ENCODE measurements around the gene CARD9.

Gene CARD9

GRCh38 chr9:136347472-136348256 lies 25.8 kb downstream of the CARD9 start:
- no peak for DNase-seq (ENCODE audit: low read depth)

- DNase-seq (ENCODE audit: low read depth), result no peak
Observed at GRCh38 chr9:136346927-136347465, 26.5 kb downstream of the CARD9 start.

- no peak for DNase-seq (ENCODE audit: low read depth)
Observed at GRCh38 chr9:136346157-136346481, 27.4 kb downstream of the CARD9 start.

GRCh38 chr9:136345281-136346156 lies 27.9 kb downstream of the CARD9 start:
- DNase-seq (ENCODE audit: low read depth), result no peak

- no peak for DNase-seq (ENCODE audit: low read depth)
Observed at GRCh38 chr9:136344544-136345280, 28.8 kb downstream of the CARD9 start.

GRCh38 chr9:136343884-136344269 lies 29.6 kb downstream of the CARD9 start:
- no peak for DNase-seq (ENCODE audit: low read depth)

GRCh38 chr9:136343121-136343883 lies 30.2 kb downstream of the CARD9 start:
- DNase-seq (ENCODE audit: low read depth), result no peak

- DNase-seq (ENCODE audit: low read depth), result peak; percentile 46
Observed at GRCh38 chr9:136342181-136343120, 31.0 kb downstream of the CARD9 start.

GRCh38 chr9:136341769-136342168 lies 31.7 kb downstream of the CARD9 start:
- DNase-seq (ENCODE audit: low read depth), result no peak

GRCh38 chr9:136341042-136341655 lies 32.3 kb downstream of the CARD9 start:
- no peak for DNase-seq (ENCODE audit: low read depth)

GRCh38 chr9:136340356-136341041 lies 33.0 kb downstream of the CARD9 start:
- DNase-seq (ENCODE audit: low read depth), result no peak

GRCh38 chr9:136339958-136340310 lies 33.5 kb downstream of the CARD9 start:
- DNase-seq (ENCODE audit: low read depth), result no peak

GRCh38 chr9:136339173-136339957 lies 34.1 kb downstream of the CARD9 start:
- DNase-seq (ENCODE audit: low read depth), result no peak

GRCh38 chr9:136338511-136338910 lies 35.0 kb downstream of the CARD9 start:
- DNase-seq (ENCODE audit: low read depth), result no peak

GRCh38 chr9:136337416-136338395 lies 35.8 kb downstream of the CARD9 start:
- no peak for DNase-seq (ENCODE audit: low read depth)

- DNase-seq (ENCODE audit: low read depth), result no peak
Observed at GRCh38 chr9:136336881-136337280, 36.6 kb downstream of the CARD9 start.

- DNase-seq (ENCODE audit: low read depth), result no peak
Observed at GRCh38 chr9:136336156-136336870, 37.2 kb downstream of the CARD9 start.
